Mucosa of gallbladder (tissue), 1 donor: Measurements from ENCODE around the gene GRIP1. TPM values are rescaled to one million over a fixed set of nuclear protein-coding genes. Genes with fewer than 3 reads are reported as not detected.
A peak's percentile ranks its signal among the peaks of the same experiment; 100 is the strongest.

Experiments
- DNase-seq: peaks from one replicate; pipeline ENCODE4 v3.0.0-alpha.2; 2020; ENCODE audit warnings: low spot score
- total RNA-seq: library from RNA; stranded (reverse); gene quantifications from one replicate; pipeline ENCODE4 v1.2.1, GENCODE V29; 2021
- donor health status: DM: no; HTN: no; CAD: no.

The GRIP1 gene
- total RNA-seq, 1 donor from 2014 or later, result 18.9 TPM

DNA sequence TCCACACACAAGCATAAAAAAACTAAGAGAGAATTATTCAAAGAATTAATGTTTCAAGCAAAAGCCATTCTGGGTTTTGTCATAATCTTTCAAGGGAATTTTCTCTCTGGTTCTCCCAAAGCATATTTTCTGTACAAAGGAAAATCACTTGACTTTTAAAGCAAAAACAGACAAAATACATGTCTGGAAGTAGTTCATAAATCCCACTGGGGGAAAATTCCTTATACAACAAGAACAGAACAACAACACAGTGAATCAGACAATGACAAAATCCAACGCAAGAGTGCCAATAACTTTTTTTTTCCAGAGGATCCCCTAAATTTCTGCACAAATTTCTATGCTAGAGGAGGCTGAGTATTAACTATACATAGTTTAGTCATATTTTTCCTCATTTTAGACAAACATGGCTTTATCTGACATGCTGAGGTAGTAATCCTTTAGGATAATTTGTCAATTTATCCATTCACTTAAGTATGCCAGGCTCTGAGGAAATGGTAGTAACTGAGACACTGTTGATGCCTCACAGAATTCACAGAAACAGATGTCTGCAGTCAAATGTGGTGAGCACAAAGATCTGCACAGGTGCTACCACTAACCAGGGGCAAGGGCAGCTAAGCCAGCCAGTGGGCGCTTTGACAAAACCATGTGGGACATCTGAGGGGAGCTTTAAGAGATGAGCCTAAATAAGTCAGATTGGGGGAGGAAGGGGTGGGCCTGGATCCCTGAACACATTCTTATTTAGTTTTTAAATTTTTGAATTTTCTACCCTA, 38.0 kb downstream of the GRIP1 start:
- no peak for DNase-seq

- DNase-seq, result no peak
These were observed 40.2 kb downstream of the GRIP1 start for GRCh38 chr12:66638666-66639065.

DNA sequence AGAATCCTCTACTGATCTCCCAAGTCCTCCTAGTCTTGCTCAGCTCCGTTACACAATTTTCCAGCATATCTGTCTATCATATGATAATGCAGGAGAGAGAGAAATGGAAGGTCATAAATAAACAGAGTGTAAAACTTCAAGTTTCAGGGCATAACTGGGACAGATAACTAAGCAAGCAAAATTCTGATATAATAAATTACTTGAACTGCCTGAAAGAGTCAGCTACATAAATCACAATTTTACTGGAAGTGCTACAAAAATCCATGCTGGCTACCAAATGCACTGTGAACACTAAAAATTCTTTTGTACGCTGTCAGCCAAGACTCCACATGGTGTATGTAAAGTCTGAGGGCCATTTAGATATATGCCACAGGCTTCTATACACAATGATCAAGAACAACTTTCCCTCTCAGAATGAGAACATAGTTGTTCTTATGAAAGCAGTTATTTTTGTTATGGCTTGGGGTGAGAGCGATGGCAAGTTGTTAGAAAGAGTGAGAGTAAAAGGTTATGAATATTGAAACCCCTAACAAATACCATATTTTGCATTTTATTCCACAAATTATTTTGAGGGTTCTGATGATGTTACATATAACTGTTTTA, 41.1 kb downstream of the GRIP1 start:
- no peak for DNase-seq

- DNase-seq, result peak; percentile 18
These were observed 42.1 kb downstream of the GRIP1 start for GRCh38 chr12:66636771-66637170.

GRCh38 chr12:66633676-66634075, 45.2 kb downstream of the GRIP1 start:
- DNase-seq, result no peak

DNA sequence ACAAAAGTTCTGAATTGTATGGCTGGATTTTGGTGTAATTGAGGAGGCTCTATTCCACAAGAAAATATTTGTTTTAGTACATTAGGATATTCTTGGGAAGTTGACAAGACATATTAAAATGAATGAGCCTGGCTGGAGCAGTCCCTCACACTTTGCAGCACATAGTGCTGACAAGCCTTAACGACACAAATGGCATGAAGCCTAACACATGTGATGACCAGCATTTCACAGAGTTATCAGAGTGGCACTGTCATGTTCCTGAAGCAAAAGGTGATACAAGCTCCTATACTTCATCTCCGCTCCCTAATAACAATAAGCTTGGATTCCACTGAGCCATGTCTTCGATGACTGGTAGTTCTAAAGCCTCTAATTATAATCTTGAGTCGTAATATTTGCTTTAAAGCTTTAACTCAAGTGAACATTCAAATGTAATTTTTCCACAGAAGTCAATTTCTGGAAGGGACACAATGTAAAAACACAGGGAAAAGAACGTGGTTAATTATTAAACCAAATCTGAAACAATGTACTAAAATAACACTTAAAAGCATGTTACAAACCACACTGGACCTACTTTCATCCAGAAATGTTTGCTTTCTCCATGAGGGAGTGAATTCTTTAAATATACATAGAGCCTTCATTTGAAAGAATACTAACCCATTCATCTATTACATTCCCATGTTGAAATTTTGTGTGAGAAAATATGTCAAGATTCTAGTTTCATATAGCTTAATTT, 49.6 kb downstream of the GRIP1 start:
- no peak for DNase-seq

- DNase-seq, result no peak
These were observed 50.9 kb downstream of the GRIP1 start for GRCh38 chr12:66627988-66628317.

- no peak for DNase-seq
These were observed 51.4 kb downstream of the GRIP1 start for GRCh38 chr12:66627270-66627987.

DNA sequence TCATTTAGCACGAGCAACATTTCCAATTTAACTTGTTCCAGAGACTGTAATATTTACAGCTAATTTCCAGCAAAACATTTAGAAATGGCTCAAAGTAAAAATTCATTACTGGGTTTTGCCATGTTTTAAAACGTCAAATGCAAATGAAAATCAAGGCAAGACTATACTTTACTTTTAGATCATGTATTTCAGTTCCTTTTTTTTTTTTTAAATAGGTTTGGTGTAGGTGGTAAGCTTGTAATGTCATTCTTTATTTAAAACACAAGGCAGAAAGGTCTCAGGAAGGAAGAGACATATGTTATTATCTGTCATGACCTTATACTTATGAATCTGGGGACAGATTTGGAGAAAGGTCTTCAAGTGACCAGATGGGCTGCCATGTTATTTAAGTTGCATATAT, 54.1 kb downstream of the GRIP1 start:
- DNase-seq, result no peak

DNA sequence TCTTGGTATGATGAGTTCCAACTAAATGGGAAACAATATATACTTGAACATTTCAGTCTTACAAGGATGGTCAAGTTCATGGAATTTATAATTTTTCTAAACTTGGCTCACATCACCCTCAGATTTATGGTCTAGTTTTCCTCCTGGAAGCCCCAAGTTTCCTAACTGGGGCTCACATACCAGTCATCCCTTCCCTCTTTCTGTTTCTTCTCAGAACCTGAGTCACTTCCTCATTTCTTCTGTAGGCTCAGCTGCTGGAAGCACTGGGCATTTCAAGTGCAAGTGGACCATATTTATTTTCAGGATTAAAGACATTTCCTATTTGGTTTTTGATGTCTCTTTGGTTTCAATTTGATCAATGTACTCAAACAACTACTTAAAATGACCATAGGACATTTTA, 55.4 kb downstream of the GRIP1 start:
- no peak for DNase-seq

DNA sequence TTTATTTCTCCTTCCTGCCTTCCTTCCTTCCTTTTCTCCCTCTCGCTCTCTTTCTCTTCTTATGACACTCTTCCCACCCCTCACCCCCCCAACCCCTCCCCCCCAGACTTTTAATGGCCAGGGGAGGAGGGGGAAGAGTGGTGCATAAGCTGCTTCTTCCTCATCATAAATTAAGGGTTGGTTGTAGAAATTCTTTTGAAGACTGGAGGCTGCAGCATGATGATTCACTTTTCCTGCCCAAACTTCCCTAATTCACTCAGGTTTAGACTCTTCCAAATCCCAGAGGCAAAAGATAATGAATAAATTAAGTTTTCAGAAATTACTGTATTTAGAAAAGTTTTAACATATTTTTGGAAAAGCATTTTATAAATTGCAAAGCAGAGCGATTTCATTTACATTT, 58.2 kb downstream of the GRIP1 start:
- no peak for DNase-seq

DNA sequence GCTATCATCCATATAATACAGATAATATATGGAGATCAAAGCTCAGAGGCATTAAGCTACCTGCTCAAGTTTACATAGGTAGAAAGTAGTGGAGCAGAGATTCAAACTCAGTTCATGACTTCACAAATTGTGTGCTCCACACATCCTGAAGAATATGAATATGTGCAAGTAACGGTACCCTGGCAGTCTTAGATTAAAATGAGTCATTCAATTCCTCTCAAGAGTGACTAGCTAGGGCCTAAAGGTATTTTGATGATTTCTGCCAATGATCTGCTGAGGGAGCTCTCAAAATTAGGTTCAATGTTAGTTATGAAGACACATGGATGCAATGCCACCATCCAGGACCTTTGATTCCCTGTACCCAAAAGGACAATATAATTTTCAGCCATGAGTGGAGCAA, 58.9 kb downstream of the GRIP1 start:
- DNase-seq, result no peak

- DNase-seq, result no peak
These were observed 60.9 kb downstream of the GRIP1 start for GRCh38 chr12:66617991-66618390.

- DNase-seq, result no peak
These were observed 66.6 kb downstream of the GRIP1 start for GRCh38 chr12:66612090-66612775.

GRCh38 chr12:66607147-66607546, 71.7 kb downstream of the GRIP1 start:
- DNase-seq, result no peak

DNA sequence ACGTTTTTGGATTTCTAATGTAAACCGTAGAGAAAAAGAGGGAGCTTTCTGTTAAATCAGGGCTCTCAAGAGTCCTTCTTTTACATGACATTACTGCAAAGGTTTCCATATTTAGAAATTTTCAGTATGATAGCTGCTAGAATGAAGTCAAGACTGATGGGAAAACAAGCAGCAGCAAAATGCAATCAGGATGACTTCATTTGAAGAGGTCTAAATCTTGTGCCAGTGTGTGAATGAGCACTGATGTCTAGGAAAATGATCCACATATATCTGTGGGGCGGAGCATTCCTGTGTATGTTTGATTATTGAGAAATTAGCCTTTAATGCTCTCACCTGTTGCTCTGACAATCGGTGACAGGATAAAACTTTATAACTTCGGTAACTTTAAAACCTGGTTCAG, 73.6 kb downstream of the GRIP1 start:
- no peak for DNase-seq

GRCh38 chr12:66603981-66604479, 74.8 kb downstream of the GRIP1 start:
- DNase-seq, result no peak

DNA sequence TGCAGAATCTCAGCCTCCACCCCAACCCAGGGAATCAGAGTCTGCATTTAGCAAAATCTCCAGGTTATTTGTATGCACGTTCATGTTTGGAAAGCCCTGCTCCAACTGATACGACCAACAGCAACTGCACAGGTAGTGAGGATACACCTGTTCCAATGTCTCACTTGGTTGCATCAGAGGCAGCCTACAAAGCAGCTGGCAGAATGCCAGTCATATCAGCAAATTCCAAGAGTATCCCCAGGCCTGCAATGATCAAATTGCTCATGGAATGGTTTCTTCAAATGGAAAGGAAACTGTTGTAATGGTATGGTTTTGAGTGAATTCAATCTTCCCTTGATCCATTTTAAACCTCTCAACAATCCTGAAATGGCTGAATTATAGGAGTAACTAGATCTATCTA, 75.4 kb downstream of the GRIP1 start:
- no peak for DNase-seq

GRCh38 chr12:66602483-66603143, 76.3 kb downstream of the GRIP1 start:
- no peak for DNase-seq

- no peak for DNase-seq
These were observed 78.0 kb downstream of the GRIP1 start for GRCh38 chr12:66600903-66601302.

GRCh38 chr12:66599816-66600215, 79.1 kb downstream of the GRIP1 start:
- no peak for DNase-seq
